Hepatocyte (in vitro differentiated cells): ENCODE data around the gene SUPT3H.

Experiments used
- CTCF ChIP-seq: fragments of 200-600 bp; sonication (generic); IDR thresholded peaks from 2 replicates; pipeline ENCODE4 v1.5.1; 2016; ENCODE audit warnings: antibody characterized with exemption, mild to moderate bottlenecking; ENCODE audit not compliant: poor library complexity
- EZH2 ChIP-seq: fragments of 200-600 bp; sonication (generic); IDR thresholded peaks from 2 replicates; pipeline ENCODE4 v1.6.1; 2016; ENCODE audit warnings: antibody characterized with exemption, mild to moderate bottlenecking, borderline replicate concordance

GRCh38 chr6:45209762-45210161 is 168.0 kb downstream of the SUPT3H start:
- no peak for TF ChIP-seq EZH2
- no peak for TF ChIP-seq CTCF
